MM.1S (cell line): ENCODE data around the gene ARFGEF2.

ENCODE experiments used
- DNase-seq: peaks from one replicate; pipeline ENCODE4 v3.0.0-alpha.2; 2015
- H2AFZ ChIP-seq: fragments of 300-600 bp; sonication (generic); 2 replicates; pipeline ENCODE4 v1.6.0; 2016; ENCODE audit warnings: antibody characterized with exemption, low read length
- H3F3A ChIP-seq: fragments of 300-600 bp; sonication (generic); 2 replicates; pipeline ENCODE4 v1.6.1; 2016; ENCODE audit warnings: mild to moderate bottlenecking, antibody characterized with exemption, low read length, moderate library complexity, mixed read lengths; ENCODE audit not compliant: insufficient read depth
- H3K27ac ChIP-seq: fragments of 300-600 bp; sonication (generic); 2 replicates; pipeline ENCODE4 v1.5.1; 2016; ENCODE audit warnings: mild to moderate bottlenecking, low read length
- H3K27me3 ChIP-seq: fragments of 300-600 bp; sonication (generic); replicated peaks from 2 replicates; pipeline ENCODE4 v1.6.0; 2016; ENCODE audit warnings: low read length; ENCODE audit not compliant: insufficient read depth
- H3K36me3 ChIP-seq: fragments of 300-600 bp; sonication (generic); replicated peaks from 2 replicates; pipeline ENCODE4 v1.6.1; 2016; ENCODE audit warnings: mild to moderate bottlenecking, low read length, mixed read lengths; ENCODE audit not compliant: insufficient read depth
- H3K4me1 ChIP-seq: fragments of 300-600 bp; sonication (generic); 2 replicates; pipeline ENCODE4 v1.6.1; 2016; ENCODE audit warnings: low read length, mixed read lengths
- H3K4me2 ChIP-seq: fragments of 300-600 bp; sonication (generic); 2 replicates; pipeline ENCODE4 v1.6.0; 2016; ENCODE audit warnings: low read depth, low read length
- H3K4me3 ChIP-seq: fragments of 300-600 bp; sonication (generic); 2 replicates; pipeline ENCODE4 v1.5.1; 2016; ENCODE audit warnings: low read length, mixed read lengths
- H3K79me2 ChIP-seq: fragments of 300-600 bp; sonication (generic); 2 replicates; pipeline ENCODE4 v1.6.1; 2016; ENCODE audit warnings: mixed run types, low read length, mixed read lengths
- H3K9ac ChIP-seq: fragments of 300-600 bp; sonication (generic); 2 replicates; pipeline ENCODE4 v1.6.1; 2016; ENCODE audit warnings: low read length, mixed read lengths
- H3K9me2 ChIP-seq: fragments of 300-600 bp; sonication (generic); replicated peaks from 2 replicates; pipeline ENCODE4 v1.6.1; 2016; ENCODE audit warnings: mild to moderate bottlenecking, low read length, mixed read lengths; ENCODE audit not compliant: insufficient read depth
- H3K9me3 ChIP-seq: fragments of 300-600 bp; sonication (generic); replicated peaks from 2 replicates; pipeline ENCODE4 v1.6.1; 2016; ENCODE audit warnings: mild to moderate bottlenecking, low read length, mixed read lengths; ENCODE audit not compliant: insufficient read depth
- H4K20me1 ChIP-seq: fragments of 300-600 bp; sonication (generic); 2 replicates; pipeline ENCODE4 v1.6.1; 2016; ENCODE audit warnings: mild to moderate bottlenecking, low read length, moderate library complexity, mixed read lengths; ENCODE audit not compliant: insufficient read depth
- CTCF ChIP-seq: fragments of 300-600 bp; sonication (generic); IDR thresholded peaks from 2 replicates; pipeline ENCODE4 v1.5.1; 2016; ENCODE audit warnings: antibody characterized with exemption, low read length, mixed read lengths
- EZH2 ChIP-seq: fragments of 300-600 bp; sonication (generic); optimal IDR thresholded peaks from 2 replicates; pipeline ENCODE3; 2017; ENCODE audit warnings: low read depth, mild to moderate bottlenecking, antibody characterized with exemption, low read length, mixed read lengths
- EZH2phosphoT487 ChIP-seq: fragments of 300-600 bp; sonication (generic); IDR thresholded peaks from 2 replicates; pipeline ENCODE4 v1.6.1; 2018; ENCODE audit warnings: antibody characterized with exemption, low read length

Gene ARFGEF2

DNA sequence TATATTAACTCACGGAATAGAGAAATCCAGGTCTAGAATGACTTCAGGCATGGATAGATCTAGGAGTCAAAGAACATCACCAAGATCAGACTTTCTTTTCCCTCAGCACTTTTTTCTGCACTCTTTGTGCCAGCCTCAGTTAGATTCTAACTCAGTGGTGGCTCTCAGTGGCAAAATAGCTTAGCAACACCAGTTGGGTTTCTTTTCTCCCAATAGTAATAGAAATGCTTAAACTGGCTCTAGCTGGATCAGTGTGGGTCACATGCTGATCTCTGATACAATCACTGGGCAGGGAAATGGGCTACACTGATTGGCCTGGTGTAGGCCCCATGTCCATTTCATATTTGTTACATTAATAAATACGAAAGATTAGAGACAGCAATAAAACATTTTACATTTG, 44.2 kb upstream of the ARFGEF2 start:
- Histone ChIP-seq H3K4me3 (no peak overlapping the region), H3K27me3 (no peaks in the 10 kb centered on the region), H3K9me3 (no peaks in the 10 kb centered on the region), H3F3A (no peaks in the 10 kb centered on the region), H3K4me1 (no peaks in the 10 kb centered on the region), H2AFZ (no peak overlapping the region), H4K20me1 (no peaks in the 10 kb centered on the region), H3K36me3 (no peaks in the 10 kb centered on the region), H3K4me2 (no peak overlapping the region), H3K27ac (no peak overlapping the region), H3K79me2 (no peaks in the 10 kb centered on the region), H3K9ac (no peak overlapping the region), H3K9me2 (no peaks in the 10 kb centered on the region)
- no peak for TF ChIP-seq EZH2
- no peak for TF ChIP-seq EZH2phosphoT487
- no peak for TF ChIP-seq CTCF
- no peak for DNase-seq

- Histone ChIP-seq H3K9me2 (no peaks in the 10 kb centered on the region), H3K9ac (no peak overlapping the region), H3K9me3 (no peaks in the 10 kb centered on the region), H3K79me2 (no peaks in the 10 kb centered on the region), H3F3A (no peaks in the 10 kb centered on the region), H3K4me1 (no peaks in the 10 kb centered on the region), H3K27me3 (no peaks in the 10 kb centered on the region), H3K27ac (no peak overlapping the region), H3K4me2 (no peak overlapping the region), H2AFZ (no peak overlapping the region), H3K36me3 (no peaks in the 10 kb centered on the region), H4K20me1 (no peaks in the 10 kb centered on the region), H3K4me3 (no peak overlapping the region)
- DNase-seq = no peak
- TF ChIP-seq EZH2phosphoT487 (no peak), EZH2 (no peak), CTCF (no peak)
These were observed 42.8 kb upstream of the ARFGEF2 start for GRCh38 chr20:48878534-48879248.

- DNase-seq = no peak
- Histone ChIP-seq H3K4me1 (no peaks in the 10 kb centered on the region), H3K9ac (no peak overlapping the region), H3K79me2 (no peaks in the 10 kb centered on the region), H4K20me1 (no peaks in the 10 kb centered on the region), H3K27me3 (no peaks in the 10 kb centered on the region), H3K9me3 (no peaks in the 10 kb centered on the region), H3K9me2 (no peaks in the 10 kb centered on the region), H2AFZ (no peak overlapping the region), H3K36me3 (no peaks in the 10 kb centered on the region), H3K27ac (no peak overlapping the region), H3F3A (no peaks in the 10 kb centered on the region), H3K4me3 (no peak overlapping the region), H3K4me2 (no peak overlapping the region)
- TF ChIP-seq CTCF (no peak), EZH2 (no peak), EZH2phosphoT487 (no peak)
These were observed 41.8 kb upstream of the ARFGEF2 start for GRCh38 chr20:48879612-48880245.
